ENCODE measurements around the gene OR52N2. TPM values are rescaled to one million over a fixed set of nuclear protein-coding genes. Genes with fewer than 3 reads are reported as not detected.

OR52N2 gene
- total RNA-seq (2021) = not detected in 2 replicates
- not detected for Bru-seq, nascent RNA
- BruChase-seq, experiment 1, labeled RNA remaining after a 2-hour chase = not detected
- not detected for BruChase-seq, experiment 2, labeled RNA remaining after a 6-hour chase
- long read RNA-seq = 0 reads

- Histone ChIP-seq H3F3A (ENCODE audit: insufficient read depth, low read depth) (no peaks in the 10 kb centered on the region), H3K36me3 (ENCODE audit: low read depth) (no peaks in the 10 kb centered on the region), H4K20me1 (ENCODE audit: insufficient read depth) (no peaks in the 10 kb centered on the region), H3K4me2 (peak within 1 kb of the TSS; percentile 66), H3K4me3 (peak within 1 kb of the TSS; percentile 35; the same call in 1 of the 2 replicates), H3K9me3 (ENCODE audit: insufficient read depth, low read depth) (no peaks in the 10 kb centered on the region), H3K9me2 (ENCODE audit: insufficient read depth) (no peaks in the 10 kb centered on the region), H2AFZ (peak within 1 kb of the TSS; percentile 55; the same call in 1 of the 2 replicates), H3K27ac (no peak within 1 kb of the TSS), H3K4me1 (replicated peaks; ENCODE audit: insufficient read depth) (no peaks in the 10 kb centered on the region), H3K79me2 (ENCODE audit: low read depth) (no peaks in the 10 kb centered on the region), H3K27me3 (ENCODE audit: insufficient read depth, low read depth) (no peaks in the 10 kb centered on the region)
- no TSS peak for BruUV-seq (replicated peaks)
- ChIA-PET POLR2A (ENCODE audit: unreplicated experiment) (no interaction called here), CTCF (no interaction called here)
- intact Hi-C loops (cut with micrococcal nuclease; ENCODE audit: unreplicated experiment) = loop anchor here (2.0 to 5.0 kb wide), 2 partner anchors 604 to 1171 kb away; partner anchors contain the start of gene OR51D1
- peak; percentile 78 for TF ChIP-seq CTCF (conservative IDR thresholded peaks at IDR 0.05)
- no peak for TF ChIP-seq EZH2 (IDR thresholded peaks at IDR 0.05; ENCODE audit: low read depth)
- DNase-seq = peak; percentile 35 to 37
Observed at GRCh38 chr11:5808500-5809121, at the start of gene OR52N2. Gene OR52N2 (plus strand): TSS chr11:5808924. CDS start chr11:5820336, 11,412 bp downstream.

GRCh38 chr11:5767056-5767455, 41.7 kb upstream of the OR52N2 start:
- Histone ChIP-seq H2AFZ (no peak overlapping the region), H3K9me3 (ENCODE audit: insufficient read depth, low read depth) (no peaks in the 10 kb centered on the region), H3K4me2 (no peak overlapping the region), H3K27me3 (ENCODE audit: insufficient read depth, low read depth) (no peaks in the 10 kb centered on the region), H4K20me1 (ENCODE audit: insufficient read depth) (no peaks in the 10 kb centered on the region), H3K4me1 (replicated peaks; ENCODE audit: insufficient read depth) (no peaks in the 10 kb centered on the region), H3K79me2 (ENCODE audit: low read depth) (no peaks in the 10 kb centered on the region), H3K27ac (no peak overlapping the region), H3K9me2 (ENCODE audit: insufficient read depth) (no peaks in the 10 kb centered on the region), H3K36me3 (ENCODE audit: low read depth) (no peaks in the 10 kb centered on the region), H3K4me3 (no peak overlapping the region), H3F3A (ENCODE audit: insufficient read depth, low read depth) (no peaks in the 10 kb centered on the region)
- POLR2A ChIA-PET (ENCODE audit: unreplicated experiment) = no interaction called here
- intact Hi-C loops (cut with micrococcal nuclease; ENCODE audit: unreplicated experiment) = no loop called here
- CTCF ChIA-PET = no interaction called here
- no TSS peak for BruUV-seq (replicated peaks)
- TF ChIP-seq CTCF (conservative IDR thresholded peaks at IDR 0.05) (no peak), EZH2 (IDR thresholded peaks at IDR 0.05; ENCODE audit: low read depth) (no peak)
- no peak for DNase-seq

GRCh38 chr11:5783255-5783654, 25.5 kb upstream of the OR52N2 start, which contains the start of gene OR52N5:
Gene OR52N5 (minus strand): TSS chr11:5783355. CDS start chr11:5778634, 4,721 bp downstream.
- Histone ChIP-seq H3K9me2 (ENCODE audit: insufficient read depth) (no peaks in the 10 kb centered on the region), H2AFZ (no peak within 1 kb of the TSS), H3K4me1 (replicated peaks; ENCODE audit: insufficient read depth) (no peaks in the 10 kb centered on the region), H3K79me2 (ENCODE audit: low read depth) (no peaks in the 10 kb centered on the region), H3K36me3 (ENCODE audit: low read depth) (no peaks in the 10 kb centered on the region), H3K4me2 (no peak within 1 kb of the TSS), H3K4me3 (no peak within 1 kb of the TSS), H3K27me3 (ENCODE audit: insufficient read depth, low read depth) (no peaks in the 10 kb centered on the region), H3K27ac (no peak within 1 kb of the TSS), H4K20me1 (ENCODE audit: insufficient read depth) (no peaks in the 10 kb centered on the region), H3F3A (ENCODE audit: insufficient read depth, low read depth) (no peaks in the 10 kb centered on the region), H3K9me3 (ENCODE audit: insufficient read depth, low read depth) (no peaks in the 10 kb centered on the region)
- CTCF ChIA-PET = no interaction called here
- no peak for DNase-seq
- TF ChIP-seq CTCF (conservative IDR thresholded peaks at IDR 0.05) (no peak), EZH2 (IDR thresholded peaks at IDR 0.05; ENCODE audit: low read depth) (no peak)
- intact Hi-C loops (cut with micrococcal nuclease; ENCODE audit: unreplicated experiment) = no loop called here
- POLR2A ChIA-PET (ENCODE audit: unreplicated experiment) = interaction anchor here (0.7 kb wide), 1 partner anchor 1884 kb away, joined by 10 read pairs; no protein-coding TSS in a partner anchor
- BruUV-seq (replicated peaks) = no TSS peak

Measured in PC-9 (cell line).